ENCODE measurements around the gene MINDY3. TPM values are rescaled to one million over a fixed set of nuclear protein-coding genes. Genes with fewer than 3 reads are reported as not detected.

The MINDY3 gene
- polyA plus RNA-seq, 1 donor (not counting 4 experiments of a cell fraction or from before 2014, with no cell fraction given), result 22.1 TPM

GRCh38 chr10:15793664-15794063, 66.6 kb downstream of the MINDY3 start:
- TF ChIP-seq CTCF (optimal IDR thresholded peaks at IDR 0.05 in 1 of 3, IDR thresholded peaks at IDR 0.05 in 1 of 3, conservative IDR thresholded peaks at IDR 0.05 in 1 of 3; ENCODE audit: extremely low read depth in 1 of 3, insufficient read depth in 2 of 3, low read length in 3 of 3), result no peak
- TF ChIP-seq EZH2 (IDR thresholded peaks at IDR 0.05; ENCODE audit: low read length), result no peak
- Histone ChIP-seq H3K4me3 (ENCODE audit: control insufficient read depth in 2 of 3, extremely low read depth in 1 of 3, insufficient read depth in 2 of 3, low read depth in 1 of 3, low read length in 3 of 3) (no peak overlapping the region), H3K79me2 (ENCODE audit: control insufficient read depth, insufficient read depth, low read length) (no peaks in the 10 kb centered on the region), H3K9me1 (ENCODE audit: control insufficient read depth, extremely low read depth, insufficient read depth, low read length) (no peaks in the 10 kb centered on the region), H3K27ac (ENCODE audit: control insufficient read depth, insufficient read depth, low read length) (no peak overlapping the region), H2AFZ (ENCODE audit: control insufficient read depth, low read length) (no peak overlapping the region), H4K20me1 (ENCODE audit: control insufficient read depth, extremely low read depth, insufficient read depth, low read length) (no peaks in the 10 kb centered on the region), H3K4me2 (ENCODE audit: control insufficient read depth, extremely low read depth, insufficient read depth, low read depth, low read length) (no peak overlapping the region), H3K9ac (ENCODE audit: control insufficient read depth, extremely low read depth, insufficient read depth, low read length) (no peak overlapping the region), H3K36me3 (ENCODE audit: control insufficient read depth in 2 of 2, extremely low read depth in 1 of 2, insufficient read depth in 2 of 2, low read length in 2 of 2) (peaks cover 0 to 1% of the 10 kb centered on the region in 2 experiments), H3K27me3 (ENCODE audit: control insufficient read depth, extremely low read depth, insufficient read depth, low read length) (no peaks in the 10 kb centered on the region), H3K9me3 (ENCODE audit: control insufficient read depth, low read depth, low read length) (no peaks in the 10 kb centered on the region), H3K4me1 (ENCODE audit: control insufficient read depth, extremely low read depth, insufficient read depth, low read length) (no peaks in the 10 kb centered on the region)
- FAIRE-seq, result no peak
- DNase-seq (ENCODE audit: low read depth, low spot score), result no peak
- dilution Hi-C loops (cut with MboI; ENCODE audit: extremely low pct_ligation_motif_present, low sequenced_read_pairs), result no loop called here

- H3K4me3 ChIP-seq (ENCODE audit: control insufficient read depth in 2 of 3, extremely low read depth in 1 of 3, insufficient read depth in 2 of 3, low read depth in 1 of 3, low read length in 3 of 3), result no peak overlapping the region
- FAIRE-seq (no peak), DNase-seq (ENCODE audit: low read depth, low spot score) (no peak)
- no peaks in the 10 kb centered on the region for H3K9me1 ChIP-seq (ENCODE audit: control insufficient read depth, extremely low read depth, insufficient read depth, low read length)
- H3K79me2 ChIP-seq (ENCODE audit: control insufficient read depth, insufficient read depth, low read length), result no peaks in the 10 kb centered on the region
- H4K20me1 ChIP-seq (ENCODE audit: control insufficient read depth, extremely low read depth, insufficient read depth, low read length), result no peaks in the 10 kb centered on the region
- TF ChIP-seq EZH2 (IDR thresholded peaks at IDR 0.05; ENCODE audit: low read length) (no peak), CTCF (optimal IDR thresholded peaks at IDR 0.05 in 1 of 3, IDR thresholded peaks at IDR 0.05 in 1 of 3, conservative IDR thresholded peaks at IDR 0.05 in 1 of 3; ENCODE audit: extremely low read depth in 1 of 3, insufficient read depth in 2 of 3, low read length in 3 of 3) (no peak)
- peaks cover 0 to 1% of the 10 kb centered on the region in 2 experiments for H3K36me3 ChIP-seq (ENCODE audit: control insufficient read depth in 2 of 2, extremely low read depth in 1 of 2, insufficient read depth in 2 of 2, low read length in 2 of 2)
- no peak overlapping the region for H2AFZ ChIP-seq (ENCODE audit: control insufficient read depth, low read length)
- dilution Hi-C loops (cut with MboI; ENCODE audit: extremely low pct_ligation_motif_present, low sequenced_read_pairs), result no loop called here
- no peak overlapping the region for H3K27ac ChIP-seq (ENCODE audit: control insufficient read depth, insufficient read depth, low read length)
- no peaks in the 10 kb centered on the region for H3K9me3 ChIP-seq (ENCODE audit: control insufficient read depth, low read depth, low read length)
- H3K4me2 ChIP-seq (ENCODE audit: control insufficient read depth, extremely low read depth, insufficient read depth, low read depth, low read length), result no peak overlapping the region
- H3K4me1 ChIP-seq (ENCODE audit: control insufficient read depth, extremely low read depth, insufficient read depth, low read length), result no peaks in the 10 kb centered on the region
- no peaks in the 10 kb centered on the region for H3K27me3 ChIP-seq (ENCODE audit: control insufficient read depth, extremely low read depth, insufficient read depth, low read length)
- no peak overlapping the region for H3K9ac ChIP-seq (ENCODE audit: control insufficient read depth, extremely low read depth, insufficient read depth, low read length)
Observed at GRCh38 chr10:15792777-15793176, 67.5 kb downstream of the MINDY3 start.

Measured in keratinocyte (primary cell).